Stromal cell of bone marrow (primary cell): ENCODE data around the gene NBPF10.
"Not testable (repeated sequence)": the region's sequence is repeated elsewhere in the genome, so short reads cannot be mapped to it uniquely, and the experiment has no call there.

Experiments used
- DNase-seq: peaks from one replicate; pipeline ENCODE4 v3.0.0-alpha.2; 2012; ENCODE audit warnings: low read depth

NBPF10 gene, protein sequence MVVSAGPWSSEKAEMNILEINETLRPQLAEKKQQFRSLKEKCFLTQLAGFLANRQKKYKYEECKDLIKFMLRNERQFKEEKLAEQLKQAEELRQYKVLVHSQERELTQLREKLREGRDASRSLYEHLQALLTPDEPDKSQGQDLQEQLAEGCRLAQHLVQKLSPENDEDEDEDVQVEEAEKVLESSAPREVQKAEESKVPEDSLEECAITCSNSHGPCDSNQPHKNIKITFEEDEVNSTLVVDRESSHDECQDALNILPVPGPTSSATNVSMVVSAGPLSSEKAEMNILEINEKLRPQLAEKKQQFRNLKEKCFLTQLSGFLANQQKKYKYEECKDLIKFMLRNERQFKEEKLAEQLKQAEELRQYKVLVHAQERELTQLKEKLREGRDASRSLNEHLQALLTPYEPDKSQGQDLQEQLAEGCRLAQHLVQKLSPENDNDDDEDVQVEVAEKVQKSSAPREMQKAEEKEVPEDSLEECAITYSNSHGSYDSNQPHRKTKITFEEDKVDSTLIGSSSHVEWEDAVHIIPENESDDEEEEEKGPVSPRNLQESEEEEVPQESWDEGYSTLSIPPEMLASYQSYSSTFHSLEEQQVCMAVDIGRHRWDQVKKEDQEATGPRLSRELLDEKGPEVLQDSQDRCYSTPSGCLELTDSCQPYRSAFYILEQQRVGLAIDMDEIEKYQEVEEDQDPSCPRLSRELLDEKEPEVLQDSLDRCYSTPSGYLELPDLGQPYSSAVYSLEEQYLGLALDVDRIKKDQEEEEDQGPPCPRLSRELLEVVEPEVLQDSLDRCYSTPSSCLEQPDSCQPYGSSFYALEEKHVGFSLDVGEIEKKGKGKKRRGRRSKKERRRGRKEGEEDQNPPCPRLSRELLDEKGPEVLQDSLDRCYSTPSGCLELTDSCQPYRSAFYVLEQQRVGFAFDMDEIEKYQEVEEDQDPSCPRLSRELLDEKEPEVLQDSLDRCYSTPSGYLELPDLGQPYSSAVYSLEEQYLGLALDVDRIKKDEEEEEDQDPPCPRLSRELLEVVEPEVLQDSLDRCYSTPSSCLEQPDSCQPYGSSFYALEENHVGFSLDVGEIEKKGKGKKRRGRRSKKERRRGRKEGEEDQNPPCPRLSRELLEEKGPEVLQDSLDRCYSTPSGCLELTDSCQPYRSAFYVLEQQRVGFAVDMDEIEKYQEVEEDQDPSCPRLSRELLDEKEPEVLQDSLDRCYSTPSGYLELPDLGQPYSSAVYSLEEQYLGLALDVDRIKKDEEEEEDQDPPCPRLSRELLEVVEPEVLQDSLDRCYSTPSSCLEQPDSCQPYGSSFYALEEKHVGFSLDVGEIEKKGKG (N-terminal part only)

DNA sequence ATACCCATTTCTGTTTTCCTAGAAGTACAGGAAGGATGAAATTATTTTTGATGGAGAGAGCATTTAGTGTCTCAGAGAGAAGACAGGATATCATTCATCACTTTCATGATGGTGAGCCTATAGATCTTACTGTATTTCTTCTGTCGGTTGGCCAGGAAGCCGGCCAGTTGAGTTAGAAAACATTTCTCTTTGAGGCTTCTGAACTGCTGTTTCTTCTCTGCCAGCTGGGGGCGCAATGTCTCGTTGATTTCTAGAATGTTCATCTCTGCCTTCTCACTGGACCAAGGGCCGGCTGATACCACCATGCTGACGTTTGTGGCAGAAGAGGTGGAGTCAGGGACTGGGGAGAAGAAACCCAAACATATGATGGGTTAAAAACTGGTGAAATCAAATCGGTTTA is at the start of gene NBPF10:
TSS of gene NBPF10 (minus strand) at position 340 of the 400 bp plus-strand sequence. CDS start at position 305, 35 bp downstream.
- DNase-seq, result not testable (repeated sequence)

DNA sequence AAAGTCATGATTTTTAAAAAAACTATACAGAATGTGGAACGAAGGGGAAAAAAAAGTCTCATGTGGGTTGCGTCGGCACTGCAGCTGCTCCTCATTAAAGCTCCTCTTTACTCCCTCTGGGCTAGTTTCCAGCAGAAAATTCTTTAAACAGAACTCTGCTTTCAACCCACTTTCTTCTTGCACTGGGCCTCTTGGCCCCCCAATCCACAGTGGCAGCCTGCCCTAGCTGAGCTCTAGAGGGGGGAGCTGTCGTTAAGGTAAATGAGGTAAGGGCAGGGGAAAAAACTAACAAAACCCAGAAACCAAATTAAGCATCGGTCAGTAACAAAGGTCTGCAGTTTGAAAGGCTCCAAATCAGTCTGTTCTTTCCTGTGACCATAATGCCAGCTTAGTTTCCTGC is 29.9 kb upstream of the NBPF10 start:
- not testable (repeated sequence) for DNase-seq

DNA sequence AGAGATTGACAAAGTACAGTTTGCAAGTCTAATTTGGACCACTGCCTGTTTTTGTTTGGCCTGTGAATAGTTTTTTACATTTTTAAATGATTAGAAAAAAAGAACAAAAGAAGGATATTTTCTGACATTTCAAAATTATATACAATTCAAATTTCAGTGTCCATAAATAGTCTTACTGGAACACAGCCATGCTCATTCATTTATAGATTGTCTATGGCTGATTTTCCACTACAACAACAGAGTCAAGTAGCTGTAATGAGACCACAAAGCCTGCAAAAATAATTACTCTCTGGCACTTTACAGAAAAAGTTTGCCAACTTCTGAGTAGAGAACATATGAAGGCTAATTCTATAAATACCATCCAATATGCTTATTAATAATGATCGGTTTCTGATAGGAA is 23.1 kb upstream of the NBPF10 start:
- not testable (repeated sequence) for DNase-seq

DNA sequence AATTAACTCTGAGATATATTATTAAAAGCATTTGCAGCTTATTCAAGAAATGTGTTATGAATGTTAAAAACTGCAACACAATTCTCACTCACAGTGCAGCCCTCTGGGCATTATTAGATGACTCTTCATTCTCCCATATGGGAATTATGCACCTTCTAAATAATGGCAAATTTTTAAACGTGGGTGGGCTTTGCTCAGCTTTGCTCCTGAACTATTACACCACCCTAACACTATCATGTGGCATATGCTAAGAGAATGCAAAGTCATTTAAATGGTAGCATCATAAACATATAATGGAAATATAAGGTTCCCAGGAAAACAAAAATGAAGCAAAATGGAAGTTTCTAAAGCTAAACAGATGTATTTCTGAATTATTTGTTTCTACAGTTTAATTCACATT is 22.7 kb upstream of the NBPF10 start:
- not testable (repeated sequence) for DNase-seq
